Limb (tissue), 2 donors: Measurements from ENCODE around the gene IGF2BP3.

Source experiments
- DNase-seq, 2 donors: peaks; one replicate each; pipeline ENCODE4 v3.0.0-alpha.2; 2016; ENCODE audit errors: extremely low spot score in 2 of 2

The IGF2BP3 gene

DNA sequence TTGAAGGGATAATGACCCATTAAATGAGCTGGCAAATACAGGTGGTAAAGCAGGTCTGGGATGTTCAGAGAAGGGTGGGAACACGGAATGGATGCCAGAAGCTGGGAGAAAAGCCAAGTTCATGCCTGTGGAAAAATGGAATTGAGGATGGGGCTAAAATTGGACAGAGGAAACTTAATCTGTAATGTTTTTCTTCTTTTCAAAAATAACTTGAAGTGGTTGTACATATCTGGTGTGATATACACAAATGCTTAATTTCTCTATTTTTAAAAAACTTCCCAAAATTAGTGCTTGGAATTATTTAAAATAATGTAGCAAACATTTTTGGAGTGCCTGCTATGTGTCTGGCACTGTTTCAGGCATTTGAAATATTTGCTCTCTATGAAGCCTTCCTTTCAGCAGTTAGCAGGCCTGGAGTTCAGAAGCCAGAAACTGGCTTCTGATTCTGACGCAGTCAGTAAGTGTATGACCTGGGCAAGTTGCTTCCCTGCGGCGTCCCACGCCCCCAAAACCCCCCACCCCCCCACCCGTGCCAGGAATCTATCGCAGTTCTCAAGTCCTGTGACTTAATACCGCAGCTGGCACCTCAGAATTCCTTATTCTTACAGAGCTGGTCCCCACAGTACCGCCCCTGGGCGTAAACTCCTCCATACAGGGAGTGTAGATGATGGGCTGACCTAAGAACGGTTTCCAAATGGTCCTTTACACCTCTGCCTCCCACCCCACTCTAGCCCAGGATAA is 172.0 kb downstream of the IGF2BP3 start:
- DNase-seq: peak; percentile 38 to 64

DNA sequence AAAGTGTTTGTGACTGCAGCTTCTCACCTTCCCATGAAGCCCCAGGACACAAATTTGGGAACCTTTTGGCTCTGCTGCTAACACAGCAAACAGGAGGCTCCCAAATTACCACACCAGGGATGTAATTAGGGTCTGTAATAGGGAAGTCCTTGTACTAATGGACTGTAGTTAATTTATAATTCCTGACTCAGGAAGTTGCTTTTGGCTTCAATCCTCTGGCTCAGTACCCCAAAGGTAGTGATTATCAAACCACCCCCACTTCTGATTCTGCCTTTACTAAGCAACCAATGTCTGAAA is 174.9 kb downstream of the IGF2BP3 start:
- no peak for DNase-seq

DNA sequence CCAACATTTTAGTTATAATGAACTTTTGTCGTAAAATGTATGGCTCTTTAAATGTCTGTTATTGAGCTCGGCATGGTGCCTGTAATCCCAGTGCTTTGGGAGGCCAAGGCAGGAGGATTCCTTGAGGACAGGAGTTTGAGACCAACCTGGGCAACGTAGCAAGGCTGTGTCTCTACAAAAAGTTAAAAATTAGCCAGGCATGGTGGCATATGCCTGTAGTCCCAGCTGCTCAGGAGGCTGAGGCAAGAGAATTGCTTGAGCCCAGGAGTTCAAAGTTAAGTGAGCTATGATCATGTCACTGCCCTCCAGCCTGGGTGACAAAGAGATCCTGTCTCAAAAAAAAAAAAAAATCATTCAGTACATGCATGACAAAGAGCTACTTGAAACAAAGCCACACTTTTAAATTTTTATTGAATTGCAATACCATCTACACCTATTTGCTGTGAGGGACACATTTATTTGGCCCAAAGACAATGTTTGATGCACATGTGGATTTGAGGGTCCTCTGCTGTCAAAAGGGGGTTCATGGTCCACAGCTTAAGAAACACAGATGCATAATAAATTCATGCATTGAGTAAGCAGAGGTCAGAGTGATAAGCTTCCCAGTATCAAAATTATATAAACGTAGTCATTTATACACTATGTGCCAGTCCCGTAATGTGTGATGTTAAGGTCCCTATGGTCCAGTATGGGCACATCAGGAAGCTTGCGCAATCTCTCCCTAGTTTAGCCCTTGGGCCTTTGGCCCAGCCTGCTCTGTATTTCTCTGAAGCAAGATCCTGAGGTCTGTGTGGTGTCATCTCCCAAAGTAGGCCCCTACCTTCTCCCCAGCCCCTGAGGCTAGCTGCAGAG is 175.5 kb downstream of the IGF2BP3 start:
- DNase-seq: no peak

DNA sequence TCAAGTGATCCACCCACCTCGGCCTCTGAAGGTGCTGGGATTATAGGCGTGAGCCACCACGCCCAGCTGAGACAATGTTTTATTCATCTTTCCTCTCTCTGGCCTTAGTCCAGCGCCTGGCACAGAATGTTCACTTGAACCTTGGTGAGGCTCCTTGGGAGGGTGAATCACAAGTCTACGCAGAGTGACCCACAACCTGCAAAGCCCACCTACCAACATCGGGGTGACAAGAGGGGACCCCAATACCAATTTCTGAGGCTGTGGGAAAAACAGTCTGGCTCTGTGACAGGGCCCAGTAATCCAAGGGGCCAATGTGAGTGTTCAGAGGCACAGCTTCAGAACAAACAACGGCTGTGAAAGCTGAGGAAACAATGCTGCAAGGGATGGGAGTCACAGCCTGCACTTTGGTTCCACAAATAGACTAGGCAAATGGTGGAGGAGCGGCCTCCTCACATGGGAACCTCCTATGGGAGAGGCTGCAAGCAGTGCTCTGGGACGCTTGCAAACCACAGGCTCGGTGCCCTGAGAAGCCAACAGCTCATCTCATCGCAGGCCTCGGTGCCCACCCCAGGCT is 176.7 kb downstream of the IGF2BP3 start:
- no peak for DNase-seq

DNA sequence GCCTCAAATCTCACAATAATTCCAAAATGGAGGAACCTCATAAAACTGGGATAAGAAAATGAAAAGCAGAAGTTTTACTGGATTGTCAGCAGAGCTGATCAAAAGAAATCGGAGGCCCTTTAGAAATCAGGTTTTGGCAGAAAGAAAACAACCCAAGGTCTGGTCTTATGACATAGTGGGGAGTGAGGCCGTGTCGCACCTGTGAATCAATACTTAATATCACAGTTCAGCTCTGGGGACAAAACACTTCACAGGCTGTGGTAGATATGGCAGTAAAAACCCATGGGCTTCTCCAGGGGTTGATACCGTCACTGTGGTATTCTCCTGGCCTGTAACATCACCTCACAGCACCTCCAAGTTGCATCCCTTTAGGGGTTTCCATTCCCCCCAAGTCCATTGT is 177.7 kb downstream of the IGF2BP3 start:
- DNase-seq: no peak

DNA sequence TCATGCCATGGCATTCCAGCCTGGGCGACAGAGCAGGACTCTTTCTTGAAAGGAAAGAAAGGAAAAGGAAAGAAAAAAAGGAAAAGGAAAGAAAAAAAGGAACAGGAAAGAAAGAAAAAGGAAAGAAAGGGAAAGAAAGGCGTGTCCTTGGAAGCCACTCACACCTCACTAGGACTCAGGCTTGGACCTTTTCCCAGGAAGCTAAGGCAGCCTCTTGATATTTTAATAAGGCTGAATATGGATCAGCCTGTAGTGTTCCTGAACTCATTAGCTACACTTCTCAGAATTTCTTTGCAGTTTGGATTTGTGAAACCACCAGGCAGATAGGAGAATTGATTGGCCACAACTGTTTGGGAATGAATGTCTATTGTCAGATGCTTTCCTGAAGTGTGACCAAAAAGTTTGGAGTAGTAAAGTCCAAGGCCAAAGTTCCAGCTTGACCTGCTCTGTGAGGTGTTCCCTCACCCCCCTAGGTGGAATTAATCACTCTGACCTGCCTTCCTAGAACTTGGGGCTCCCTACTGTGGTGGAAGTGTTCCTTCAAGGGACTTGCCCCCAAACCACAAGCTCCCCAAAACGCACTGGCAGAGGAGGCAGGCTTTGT is 178.2 kb downstream of the IGF2BP3 start:
- no peak for DNase-seq

DNA sequence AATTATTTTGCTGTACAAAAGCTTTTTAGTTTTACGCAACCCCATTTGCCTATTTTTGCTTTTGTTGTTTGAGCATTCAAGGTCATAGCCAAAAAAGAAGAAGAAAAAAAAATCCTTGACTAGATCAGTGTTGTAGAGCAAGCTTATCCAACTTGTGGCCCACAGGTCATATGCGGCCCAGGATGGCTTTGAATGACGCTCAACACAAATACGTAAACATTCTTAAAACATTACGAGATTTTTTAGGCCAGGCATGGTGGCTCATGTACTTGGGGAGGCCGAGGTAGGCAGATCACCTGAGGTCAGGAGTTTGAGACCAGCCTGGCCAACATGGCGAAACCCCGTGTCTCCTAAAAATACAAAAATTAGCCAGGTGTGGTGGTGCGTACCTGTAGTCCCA is 179.3 kb downstream of the IGF2BP3 start:
- no peak for DNase-seq

DNA sequence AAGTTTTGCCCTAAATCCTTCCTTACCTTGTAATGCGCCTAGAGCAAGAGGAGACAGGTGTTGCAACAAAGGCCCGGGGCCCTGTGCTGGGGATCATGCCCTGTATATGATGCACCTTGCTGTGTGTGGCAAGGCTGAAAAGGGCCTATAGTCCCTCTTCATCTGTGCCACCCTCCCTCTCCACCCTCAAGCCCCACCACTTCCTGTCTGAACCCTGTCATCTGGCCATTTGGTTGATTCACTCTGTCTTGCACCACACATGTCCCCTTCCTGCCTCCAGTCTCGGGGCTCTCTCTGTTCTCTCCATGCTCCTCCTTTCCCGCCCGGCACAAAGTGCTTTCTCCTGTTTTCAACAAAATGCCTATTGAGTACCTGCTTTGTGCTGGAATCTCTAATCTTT is 182.7 kb downstream of the IGF2BP3 start:
- DNase-seq: no peak

DNA sequence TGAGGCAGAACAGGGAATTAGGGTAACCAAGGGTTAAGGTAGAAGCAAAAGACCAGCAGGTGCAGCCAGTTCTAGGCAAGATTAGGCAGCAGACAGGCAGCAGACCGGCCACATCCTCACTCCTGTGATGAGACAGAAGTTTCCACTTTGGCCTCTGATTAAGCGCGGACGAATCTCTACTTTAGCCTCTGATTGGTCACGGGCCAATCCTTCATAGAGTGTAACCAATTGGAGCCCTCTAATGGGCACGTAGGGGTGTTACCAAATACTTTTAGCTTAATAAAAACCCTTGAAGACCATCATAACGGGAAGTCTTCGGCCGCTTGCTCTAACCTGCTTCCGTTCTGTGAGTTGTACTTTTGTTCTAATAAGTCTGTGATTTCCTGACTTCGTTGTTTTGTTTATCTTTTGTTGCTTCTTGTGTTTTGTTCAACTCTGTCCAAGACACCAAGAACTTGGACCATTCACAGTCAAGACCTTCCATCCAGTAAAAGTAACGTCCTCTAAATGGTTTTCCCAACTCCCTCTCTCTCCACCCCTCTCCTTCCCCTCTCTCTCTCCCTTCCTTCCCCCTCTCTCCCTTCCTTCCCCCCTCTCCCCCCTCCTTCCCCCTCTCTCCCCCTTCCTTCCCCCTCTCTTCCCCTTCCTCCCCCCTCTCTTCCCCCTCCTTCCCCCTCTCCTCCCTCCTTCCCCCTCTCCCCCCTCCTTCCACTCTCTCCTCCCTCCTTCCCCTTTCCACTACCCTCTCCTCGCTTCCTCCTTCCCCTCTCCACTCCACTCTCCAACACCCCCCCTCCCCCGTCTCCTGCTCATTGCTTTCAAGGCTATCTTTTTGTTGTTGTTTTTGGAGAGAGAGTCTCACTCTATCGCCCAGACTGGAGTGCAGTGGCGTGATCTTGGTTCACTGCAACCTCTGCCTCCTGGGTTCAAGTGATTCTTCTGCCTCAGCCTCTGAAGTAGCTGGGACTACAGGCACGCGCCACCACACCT is 184.3 kb downstream of the IGF2BP3 start:
- DNase-seq: no peak

DNA sequence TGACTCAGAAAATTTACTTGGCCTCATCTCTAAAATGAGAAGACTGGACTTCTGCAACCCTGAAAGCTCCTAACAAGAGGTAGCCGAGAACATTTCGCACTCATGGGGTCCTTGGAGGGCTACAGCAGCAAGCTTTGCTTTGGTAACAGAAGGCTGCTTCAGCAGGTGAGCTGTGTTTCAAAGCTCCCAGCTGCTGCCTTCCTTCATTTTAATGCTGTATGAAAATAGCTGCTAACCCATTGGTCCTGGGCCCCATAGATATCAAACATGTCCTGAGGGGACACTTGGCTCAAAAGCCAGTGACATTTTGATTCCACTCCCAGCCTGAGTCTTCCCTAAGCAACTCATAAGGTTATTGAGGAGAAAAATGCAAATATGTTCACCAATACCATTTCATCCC is 185.4 kb downstream of the IGF2BP3 start:
- DNase-seq: no peak

DNA sequence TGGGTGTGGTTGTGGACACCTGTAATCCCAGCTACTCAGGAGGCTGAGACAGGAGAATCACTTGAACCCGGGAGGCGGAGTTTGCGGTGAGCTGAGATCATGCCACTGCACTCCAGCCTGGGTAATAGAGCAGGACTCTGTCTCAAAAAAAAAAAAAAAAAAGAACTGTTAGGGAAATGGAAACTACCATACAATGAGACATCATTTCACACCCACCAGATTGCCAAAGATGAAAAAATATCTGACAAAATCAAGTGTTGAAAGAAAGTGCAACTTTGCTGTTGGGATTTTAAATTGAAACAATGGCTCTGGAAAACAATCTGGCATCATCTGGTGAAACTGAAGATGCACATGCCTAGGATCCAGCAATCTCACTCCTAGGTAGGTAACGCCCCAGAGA is 187.2 kb downstream of the IGF2BP3 start:
- DNase-seq: no peak

DNA sequence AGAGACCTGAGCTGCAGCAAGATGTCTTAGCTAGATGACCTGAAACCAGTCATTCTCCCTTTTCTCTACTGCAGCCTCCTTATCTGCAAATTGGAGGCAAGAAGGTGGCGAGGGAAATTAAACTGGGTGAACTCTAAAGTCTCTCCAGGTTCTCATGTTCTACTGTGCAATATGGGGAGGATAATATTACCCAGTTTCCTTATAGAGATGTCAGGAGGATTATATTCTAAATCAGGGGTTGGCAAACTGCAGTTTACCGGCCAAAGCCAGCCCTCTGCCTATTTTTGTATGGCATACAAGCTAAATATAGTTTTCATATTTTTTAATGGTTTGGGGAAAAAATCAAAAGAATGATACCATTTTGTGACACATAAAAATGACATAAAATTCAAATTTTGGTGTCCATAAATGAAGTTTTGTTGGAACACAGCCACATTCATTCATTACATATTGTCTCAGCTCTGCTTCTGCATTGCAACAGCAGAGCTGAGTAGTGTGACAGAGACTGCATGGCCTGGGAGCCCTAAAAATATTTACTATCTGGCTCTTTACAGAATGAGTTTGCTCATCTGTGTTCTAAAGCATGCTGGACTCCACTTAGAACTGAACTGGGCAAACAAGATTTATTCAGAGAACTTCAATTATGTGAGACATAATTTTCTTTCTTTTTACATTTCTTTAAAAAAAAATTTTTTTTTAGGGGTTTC is 190.3 kb downstream of the IGF2BP3 start:
- DNase-seq: no peak

DNA sequence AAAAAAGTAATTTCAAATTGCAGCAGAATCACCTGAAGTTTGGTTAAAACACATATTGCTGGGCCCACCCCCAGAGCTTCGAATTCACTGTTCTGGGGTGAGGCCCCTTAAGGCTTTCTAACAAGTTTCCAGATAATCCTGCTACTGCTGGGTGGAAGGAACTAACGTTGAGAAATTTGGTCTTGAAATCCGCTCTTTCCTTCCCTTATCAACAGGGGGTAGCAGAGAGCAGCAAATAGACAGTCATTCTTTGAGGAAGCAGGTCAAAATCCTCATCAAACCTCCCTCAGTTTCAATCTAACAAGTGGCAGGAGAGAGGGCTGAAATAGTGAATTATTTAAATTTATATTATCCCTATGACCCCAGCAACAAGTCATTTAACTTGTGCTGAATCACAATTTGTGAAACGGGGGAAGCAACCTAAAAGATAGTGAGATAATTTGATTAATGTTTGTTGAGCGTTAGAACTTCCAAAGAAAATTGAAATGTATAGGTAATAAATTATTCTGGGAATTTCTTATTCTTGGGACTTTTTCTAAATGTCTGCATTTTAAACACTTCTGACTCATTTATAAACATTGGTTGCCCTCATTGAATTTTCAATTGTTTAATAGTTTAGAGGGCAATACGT is 192.8 kb downstream of the IGF2BP3 start:
- peak in 1 of 2 donors; percentile 76 for DNase-seq

DNA sequence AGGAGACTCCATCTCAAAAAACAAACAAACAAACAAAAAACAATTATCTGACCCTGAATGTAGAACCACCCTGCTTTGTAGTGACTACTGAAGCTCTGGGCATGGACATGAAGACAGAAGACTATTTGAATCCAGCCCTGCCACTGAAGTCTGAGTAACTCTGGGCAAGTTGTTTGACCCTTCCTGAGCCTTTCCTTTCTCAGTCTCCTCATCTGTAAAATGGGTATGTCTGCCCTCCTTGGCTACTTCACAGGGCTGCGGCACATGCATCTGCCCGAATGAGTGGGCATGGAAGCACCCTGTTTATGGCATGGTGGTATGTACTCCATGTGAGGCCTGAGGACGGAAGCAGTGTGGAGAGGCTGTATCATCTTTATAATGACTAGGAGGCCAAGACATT is 193.3 kb downstream of the IGF2BP3 start:
- DNase-seq: no peak

DNA sequence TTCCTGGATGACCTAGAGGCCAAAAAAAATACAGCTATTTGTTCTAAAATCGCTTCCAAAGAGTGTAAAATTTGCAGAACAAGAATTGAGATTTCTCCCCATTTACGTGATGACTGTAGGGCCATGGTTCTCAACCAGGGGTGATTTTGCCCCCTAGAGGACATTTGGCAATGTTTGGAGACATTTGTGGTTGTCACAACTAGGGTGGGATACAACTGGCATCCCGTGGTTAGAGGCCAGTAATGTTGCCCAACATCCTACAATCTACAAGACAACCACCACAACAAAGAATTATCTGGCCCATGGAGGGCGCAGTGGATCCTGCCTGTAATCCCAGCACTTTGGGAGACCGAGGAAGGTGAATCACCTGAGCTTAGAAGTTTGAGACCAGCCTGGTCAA is 193.9 kb downstream of the IGF2BP3 start:
- no peak for DNase-seq

DNA sequence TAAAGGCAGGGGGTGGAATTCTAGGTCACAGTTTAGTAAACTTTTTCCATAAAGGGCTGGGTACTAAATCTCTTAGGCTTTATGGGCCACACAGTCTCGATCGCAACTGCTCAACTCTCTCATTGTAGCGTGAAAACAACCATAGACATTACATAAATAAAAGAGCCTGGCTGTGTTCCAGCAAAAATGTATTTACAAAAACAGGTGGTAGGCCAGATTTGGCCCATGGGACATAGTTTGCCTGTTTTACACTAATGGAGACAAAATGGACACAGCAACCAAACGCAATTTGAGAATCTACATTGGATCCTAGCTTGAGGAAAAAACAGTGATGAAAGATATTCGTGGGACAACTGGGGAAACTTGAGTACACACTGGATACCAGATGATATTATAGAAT is 194.4 kb downstream of the IGF2BP3 start:
- DNase-seq: peak in 1 of 2 donors; percentile 54

DNA sequence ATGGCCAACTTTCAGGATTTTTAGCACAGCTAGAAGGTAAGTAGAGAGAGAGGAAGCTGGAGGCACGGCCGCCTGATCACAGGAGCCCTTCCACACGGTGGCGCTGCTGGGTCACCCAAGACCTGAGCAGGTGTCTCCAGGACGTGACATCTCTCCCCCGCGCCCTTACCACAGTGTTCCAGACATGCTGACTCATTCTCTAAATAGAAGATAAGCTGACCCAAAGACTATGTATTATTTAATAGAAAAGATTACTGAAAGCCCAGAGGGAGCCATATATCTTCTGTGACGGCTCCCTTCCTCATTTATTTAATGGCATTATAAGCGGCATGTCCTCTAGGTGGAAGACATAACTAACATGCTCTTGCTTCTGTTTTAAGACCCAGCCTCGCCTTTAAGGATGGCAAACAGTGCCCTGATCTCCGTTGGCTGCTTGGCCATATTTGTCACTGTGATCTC is 197.1 kb downstream of the IGF2BP3 start:
- DNase-seq: peak; percentile 49 to 79

DNA sequence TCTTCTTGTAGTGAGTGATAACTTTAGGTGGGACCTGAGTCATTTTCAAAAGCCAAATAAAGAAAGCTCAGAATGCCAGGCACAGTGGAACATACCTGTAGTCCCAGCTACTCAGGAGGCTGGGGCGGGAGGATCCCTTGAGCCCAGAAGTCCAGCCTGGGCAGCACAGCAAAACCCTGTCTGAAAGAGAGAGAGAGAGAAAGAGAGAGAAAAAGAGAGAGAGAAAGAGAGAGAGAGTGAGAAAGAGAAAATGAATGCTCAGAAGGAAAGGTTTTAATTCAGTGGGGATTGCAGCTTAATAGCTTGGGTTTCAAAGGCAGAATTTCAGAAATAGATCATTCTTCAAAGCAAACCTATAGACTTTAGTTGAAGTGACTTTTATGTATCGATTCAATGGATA is 198.0 kb downstream of the IGF2BP3 start:
- no peak for DNase-seq

DNA sequence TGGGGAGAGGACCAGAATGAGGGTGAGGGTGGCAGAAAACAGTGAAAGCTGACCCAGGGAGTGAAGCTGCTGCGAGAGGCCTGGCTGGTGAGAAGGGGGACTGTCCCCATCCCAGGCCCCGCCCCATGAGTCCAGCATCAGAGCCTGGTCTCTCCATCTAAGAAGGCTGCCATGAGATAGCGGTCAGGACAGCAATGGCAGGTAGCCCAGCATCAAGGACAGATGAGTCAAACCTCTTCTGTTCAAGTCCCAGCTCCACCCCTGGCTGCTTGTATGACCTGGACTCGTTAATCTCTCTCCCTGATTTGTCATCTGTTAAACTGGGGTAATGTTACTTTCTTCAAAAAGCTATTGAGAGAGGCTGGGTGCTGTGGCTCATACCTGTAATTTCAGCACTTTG is 201.5 kb downstream of the IGF2BP3 start:
- DNase-seq: no peak

DNA sequence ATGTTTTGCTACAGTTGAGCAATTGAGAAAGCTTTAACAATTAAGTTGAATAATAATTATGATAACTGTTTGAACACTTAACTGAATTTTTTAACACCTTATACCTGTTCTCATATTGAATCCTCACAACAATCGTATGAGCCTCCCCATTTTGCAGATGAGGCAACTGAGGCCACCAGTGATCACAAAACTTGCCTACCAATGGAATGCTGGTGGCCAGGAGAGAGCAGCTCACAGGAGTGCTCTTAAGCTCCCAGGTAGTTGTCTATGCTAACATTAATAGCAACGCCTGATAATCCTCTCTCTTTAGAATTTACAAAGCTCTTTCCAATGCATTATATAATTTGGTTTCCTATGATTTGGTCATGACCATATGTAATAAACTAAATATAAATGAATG is 202.1 kb downstream of the IGF2BP3 start:
- DNase-seq: no peak
